Stimulated activated effector memory CD8-positive, alpha-beta T cell treated with anti-CD3 and anti-CD28 coated beads, Interleukin-12 subunit alpha, Interleukin-12 subunit beta, amount 100 ng/mL, for 72 hours (primary cell): Measurements from ENCODE around the gene ENPP6.
"Not testable (repeated sequence)": the region's sequence is repeated elsewhere in the genome, so short reads cannot be mapped to it uniquely, and the experiment has no call there.

ENCODE experiments used
- ATAC-seq: fragments of 150-1000 bp; cut with Tn5 transposase; 2 replicates; pipeline ENCODE4 v1.10.0; 2021
- DNase-seq, 2 donors: peaks; one replicate each; pipeline ENCODE4 v3.0.0; 2021 to 2022; ENCODE audit warnings: low spot score in 2 of 2
- H3K27ac Mint-ChIP-seq: one replicate; pipeline ENCODE4 v1.8.0; 2022; ENCODE audit warnings: mild to moderate bottlenecking, mixed read lengths
- H3K36me3 Mint-ChIP-seq: one replicate; pipeline ENCODE4 v1.8.0; 2022; ENCODE audit warnings: mild to moderate bottlenecking, mixed read lengths
- H3K4me1 Mint-ChIP-seq: one replicate; pipeline ENCODE4 v1.8.0; 2022; ENCODE audit warnings: mixed read lengths
- H3K4me3 Mint-ChIP-seq: one replicate; pipeline ENCODE4 v1.8.0; 2022; ENCODE audit warnings: mild to moderate bottlenecking, mixed read lengths
- H3K9me3 Mint-ChIP-seq: one replicate; pipeline ENCODE4 v1.8.0; 2022; ENCODE audit warnings: mixed read lengths

ENPP6 gene

GRCh38 chr4:184153781-184154180, 63.9 kb downstream of the ENPP6 start:
- DNase-seq: no peak
- Mint-ChIP-seq H3K4me3 (no peak overlapping the region), H3K9me3 (no peaks in the 10 kb centered on the region), H3K4me1 (peaks cover 6% of the 10 kb centered on the region), H3K36me3 (no peaks in the 10 kb centered on the region), H3K27ac (no peak overlapping the region)
- no peak for ATAC-seq

GRCh38 chr4:184151988-184152485, 65.6 kb downstream of the ENPP6 start:
- Mint-ChIP-seq H3K27ac (no peak overlapping the region), H3K4me1 (peaks cover 2% of the 10 kb centered on the region), H3K4me3 (no peak overlapping the region), H3K9me3 (no peaks in the 10 kb centered on the region), H3K36me3 (no peaks in the 10 kb centered on the region)
- no peak for ATAC-seq
- no peak for DNase-seq

DNA sequence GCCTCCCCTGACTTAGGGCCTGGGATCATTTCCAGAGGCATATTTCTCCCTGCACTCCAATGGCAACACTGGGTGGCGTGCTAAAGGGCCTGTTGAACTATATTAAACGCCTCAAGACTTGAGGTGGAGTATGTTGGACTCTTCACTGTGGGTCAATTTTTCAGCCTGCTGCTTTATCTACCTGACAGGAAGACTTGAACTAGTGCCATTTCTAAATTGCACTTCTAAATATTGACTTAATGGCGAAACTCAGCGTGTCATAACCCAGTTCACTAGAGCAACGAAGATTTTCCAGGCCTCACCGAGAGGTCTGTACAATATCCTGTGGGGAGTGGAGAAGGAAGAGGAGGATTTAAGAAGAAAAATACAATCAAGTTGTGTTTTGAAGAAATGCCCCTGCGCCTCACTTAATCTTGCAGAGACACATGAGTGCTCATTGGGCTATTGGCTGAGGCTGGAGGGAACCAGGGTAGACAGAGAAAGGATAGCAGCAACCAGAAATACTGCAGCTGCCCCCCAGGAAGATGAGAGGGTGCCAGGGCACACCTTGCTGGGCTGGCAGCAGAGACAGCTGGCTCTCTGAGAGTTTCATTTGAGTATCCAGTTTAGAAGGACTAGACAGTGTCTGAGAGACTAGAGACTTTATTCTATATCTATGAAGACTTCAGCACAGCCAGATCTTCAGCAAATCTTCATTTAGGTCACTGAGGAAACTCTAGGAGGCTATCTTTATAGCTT, 67.4 kb downstream of the ENPP6 start:
- Mint-ChIP-seq H3K27ac (no peak overlapping the region), H3K4me1 (no peaks in the 10 kb centered on the region), H3K36me3 (no peaks in the 10 kb centered on the region), H3K4me3 (no peak overlapping the region), H3K9me3 (no peaks in the 10 kb centered on the region)
- no peak for DNase-seq
- no peak for ATAC-seq

- DNase-seq: no peak
- Mint-ChIP-seq H3K4me3 (no peak overlapping the region), H3K4me1 (no peaks in the 10 kb centered on the region), H3K9me3 (no peaks in the 10 kb centered on the region), H3K27ac (no peak overlapping the region), H3K36me3 (no peaks in the 10 kb centered on the region)
- ATAC-seq: no peak
These were observed 68.7 kb downstream of the ENPP6 start for GRCh38 chr4:184148738-184149637.

DNA sequence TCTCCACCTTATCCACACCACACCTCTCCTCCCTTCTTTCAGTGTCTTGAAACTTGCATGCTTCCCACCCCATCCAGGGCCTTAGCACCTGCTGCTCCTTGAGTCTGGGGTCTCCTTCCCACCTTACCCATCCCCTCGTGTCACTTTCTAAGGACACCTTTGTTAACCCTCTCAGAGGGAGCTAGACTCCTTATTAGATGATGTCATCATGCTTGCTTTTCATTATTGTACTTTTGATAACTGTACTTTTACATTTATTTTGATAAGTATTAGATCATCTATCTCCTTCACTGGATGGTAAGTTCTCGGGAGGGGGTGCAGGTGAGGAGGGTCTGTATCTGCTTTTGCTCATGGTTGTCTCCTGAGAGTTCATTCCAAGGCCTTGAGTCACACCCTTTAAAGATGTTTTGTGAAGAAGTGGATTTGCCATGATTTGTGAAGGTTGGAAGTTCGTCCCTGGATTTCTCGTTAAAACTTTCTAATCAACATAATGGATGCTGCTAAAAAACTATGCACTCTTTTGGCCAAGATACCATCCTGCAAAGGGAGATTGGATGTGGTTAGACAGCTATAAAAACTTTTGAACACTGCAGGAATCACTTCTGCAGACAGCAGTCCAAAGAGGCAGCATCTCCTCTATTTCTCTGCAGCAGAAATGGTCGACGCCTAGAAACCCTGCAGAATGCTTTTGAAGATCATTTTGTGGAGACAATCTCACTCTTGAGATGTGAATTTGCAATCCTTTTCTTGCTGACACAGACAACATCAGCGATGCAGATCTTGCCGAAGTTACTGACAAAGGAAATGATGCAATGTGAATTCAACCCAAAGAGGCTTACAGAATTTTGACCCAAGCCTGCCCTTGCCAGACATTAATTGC, 69.6 kb downstream of the ENPP6 start:
- no peak for DNase-seq
- no peaks in the 10 kb centered on the region for H3K4me1 Mint-ChIP-seq

DNA sequence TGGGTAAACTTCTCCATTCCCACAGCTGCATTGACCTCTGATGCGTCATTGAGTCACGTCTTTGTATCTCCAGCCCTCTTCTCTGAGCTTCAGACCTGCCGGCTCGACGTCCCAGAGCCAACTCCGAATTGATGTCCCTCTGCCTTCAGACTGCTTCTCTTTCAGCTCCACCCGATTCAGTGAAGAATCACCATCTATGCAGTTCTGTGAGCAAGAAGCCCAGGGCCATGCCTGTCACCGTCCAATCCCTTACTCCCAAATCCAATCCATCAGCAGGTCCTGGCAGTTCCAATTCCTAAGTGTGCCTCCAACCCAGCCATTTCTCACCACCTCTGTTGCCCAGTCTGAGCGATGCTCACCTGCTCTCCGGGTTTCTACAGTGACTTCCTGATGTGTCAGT, 70.7 kb downstream of the ENPP6 start:
- Mint-ChIP-seq H3K4me1 (no peaks in the 10 kb centered on the region), H3K36me3 (no peaks in the 10 kb centered on the region), H3K9me3 (no peaks in the 10 kb centered on the region), H3K4me3 (no peak overlapping the region), H3K27ac (no peak overlapping the region)
- ATAC-seq (no peak), DNase-seq (no peak)

More for the DNA sequence above, 69.6 kb downstream of the ENPP6 start:
- Mint-ChIP-seq H3K27ac (no peak overlapping the region), H3K9me3 (no peaks in the 10 kb centered on the region), H3K36me3 (no peaks in the 10 kb centered on the region), H3K4me3 (no peak overlapping the region)
- ATAC-seq: no peak

GRCh38 chr4:184145596-184145995, 72.1 kb downstream of the ENPP6 start:
- Mint-ChIP-seq H3K4me3 (no peak overlapping the region), H3K4me1 (no peaks in the 10 kb centered on the region), H3K36me3 (no peaks in the 10 kb centered on the region), H3K9me3 (no peaks in the 10 kb centered on the region), H3K27ac (no peak overlapping the region)
- ATAC-seq (no peak), DNase-seq (no peak)

DNA sequence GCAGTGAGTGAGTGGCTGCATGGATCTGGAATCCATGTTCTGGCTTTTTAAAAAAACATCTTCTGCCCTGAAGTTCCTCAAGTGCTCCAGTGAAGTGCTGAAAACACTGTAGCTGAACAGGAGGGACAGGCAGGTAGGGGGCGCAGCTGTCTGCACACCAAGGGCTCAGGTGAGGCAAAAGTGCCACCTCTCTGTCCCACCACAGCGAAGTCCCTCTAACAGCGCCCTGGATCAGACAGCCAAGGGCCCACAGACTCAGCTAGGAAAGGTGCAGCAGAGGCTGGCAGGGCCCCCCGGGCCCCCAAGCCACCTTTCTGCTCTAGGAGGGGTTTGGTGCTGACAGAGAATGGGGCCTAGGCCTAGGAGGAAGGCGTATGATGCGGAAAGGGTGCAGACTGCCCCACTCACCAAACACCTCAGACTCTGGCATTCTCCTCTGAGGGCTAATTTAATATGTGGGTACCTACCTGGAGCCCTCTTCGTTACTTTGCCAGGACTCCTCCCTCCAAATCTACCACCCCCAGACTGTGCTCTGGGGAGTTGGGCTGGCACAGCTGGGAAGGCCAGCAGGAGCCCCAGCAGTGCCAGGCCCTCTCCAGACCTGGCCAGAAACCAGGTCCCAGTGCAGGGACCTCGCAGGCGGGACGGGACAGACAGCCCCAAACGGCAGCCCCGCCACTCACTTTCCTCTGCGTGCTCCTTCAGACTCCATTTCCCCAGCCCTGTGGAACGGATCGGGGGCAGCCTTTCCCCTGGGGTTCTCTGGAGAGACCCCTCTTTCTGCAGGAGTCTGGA, 73.7 kb downstream of the ENPP6 start:
- ATAC-seq (peak; percentile 27), DNase-seq (no peak)
- Mint-ChIP-seq H3K27ac (no peak overlapping the region), H3K9me3 (no peaks in the 10 kb centered on the region), H3K4me3 (no peak overlapping the region), H3K36me3 (no peaks in the 10 kb centered on the region), H3K4me1 (no peaks in the 10 kb centered on the region)

DNA sequence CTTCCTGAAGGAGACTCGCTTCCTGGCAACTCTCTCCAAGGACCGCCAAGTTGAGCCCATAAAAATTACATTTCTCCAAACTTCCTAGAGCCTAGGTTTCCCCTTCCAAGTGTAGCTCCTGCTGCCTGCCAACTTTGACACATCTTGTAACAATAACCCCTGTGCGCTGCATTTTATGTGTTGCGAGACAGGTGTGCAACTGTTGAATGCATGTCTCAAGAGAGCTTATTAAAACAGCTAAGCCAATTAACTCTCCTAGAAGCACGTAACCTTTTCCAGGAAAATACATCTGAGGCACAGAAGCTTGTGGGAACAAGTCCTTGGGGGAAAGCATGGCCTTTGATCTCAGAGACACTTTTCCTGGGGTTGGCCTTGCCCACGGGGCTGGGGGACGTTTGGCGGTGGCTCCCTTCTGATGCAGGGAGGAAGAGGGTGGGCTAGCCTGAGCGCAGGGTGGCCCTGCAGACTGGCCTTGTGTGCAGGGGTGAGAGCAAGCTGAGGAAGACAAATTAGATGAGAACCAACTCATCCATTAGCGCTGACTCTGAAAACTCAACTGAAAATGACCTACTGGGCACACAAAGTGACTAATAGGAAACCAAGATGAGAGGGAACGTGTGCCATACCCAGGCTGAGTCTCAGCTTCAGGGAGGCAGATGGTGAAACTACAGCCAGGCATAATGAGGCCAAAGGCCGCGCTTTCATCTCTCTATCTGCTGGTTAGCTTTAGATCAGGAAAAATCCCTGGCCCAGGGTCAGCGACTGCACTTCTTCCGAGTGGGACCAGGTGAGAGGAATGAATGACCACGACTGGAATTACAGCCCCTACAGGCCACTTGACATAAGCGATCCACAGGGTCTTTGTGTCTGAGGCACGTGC, 75.3 kb downstream of the ENPP6 start:
- DNase-seq (no peak), ATAC-seq (no peak)
- no peaks in the 10 kb centered on the region for H3K4me1 Mint-ChIP-seq
- peaks cover under 1% of the 10 kb centered on the region for H3K9me3 Mint-ChIP-seq
- H3K4me3 Mint-ChIP-seq: no peak overlapping the region
- no peaks in the 10 kb centered on the region for H3K36me3 Mint-ChIP-seq
- no peak overlapping the region for H3K27ac Mint-ChIP-seq

GRCh38 chr4:184140901-184141300, 76.8 kb downstream of the ENPP6 start:
- ATAC-seq, DNase-seq, H3K4me3 Mint-ChIP-seq, H3K36me3 Mint-ChIP-seq, H3K27ac Mint-ChIP-seq, H3K4me1 Mint-ChIP-seq: not testable (repeated sequence)
- H3K9me3 Mint-ChIP-seq: peaks cover 11% of the 10 kb centered on the region

DNA sequence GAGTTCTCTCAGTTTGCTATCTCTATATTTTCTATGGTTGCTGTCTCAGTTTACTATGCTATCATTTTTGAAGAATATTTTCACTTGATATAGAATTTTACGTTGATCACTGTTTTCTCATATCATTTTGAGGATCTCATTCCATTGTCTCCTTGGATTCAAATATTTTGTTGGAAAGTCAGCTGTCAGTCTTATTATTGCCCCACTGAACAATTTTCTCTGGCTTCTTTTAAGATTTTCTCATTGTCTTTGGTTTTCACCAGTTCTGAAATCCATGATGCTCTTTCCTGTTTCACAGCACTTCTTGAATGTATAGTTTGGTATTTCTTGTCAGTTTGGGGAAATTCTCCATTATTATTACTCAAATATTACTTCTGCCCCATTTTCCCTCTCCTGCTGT, 81.1 kb downstream of the ENPP6 start:
- H3K27ac Mint-ChIP-seq: no peak overlapping the region

DNA sequence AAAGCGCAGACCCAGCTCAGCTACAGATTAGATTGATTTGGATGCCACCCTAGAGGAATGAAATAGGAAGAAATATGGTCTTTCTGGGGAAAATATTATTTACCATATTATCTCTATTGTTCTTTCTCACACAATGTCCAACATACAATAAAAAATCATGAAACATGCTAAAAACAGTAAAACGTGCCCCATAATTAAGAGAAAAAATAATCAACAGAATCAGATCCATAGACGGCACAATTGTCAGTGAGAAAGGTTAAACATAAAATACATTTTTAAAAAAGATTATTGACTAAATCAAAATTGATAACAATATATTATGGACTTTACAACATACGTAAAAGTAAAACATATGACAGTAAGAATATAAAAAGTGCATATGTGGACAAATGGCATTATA, 90.9 kb downstream of the ENPP6 start:
- no peak for ATAC-seq
- H3K27ac Mint-ChIP-seq: no peak overlapping the region
- H3K4me3 Mint-ChIP-seq: no peak overlapping the region
- no peaks in the 10 kb centered on the region for H3K9me3 Mint-ChIP-seq
- no peaks in the 10 kb centered on the region for H3K36me3 Mint-ChIP-seq
- DNase-seq: no peak
- H3K4me1 Mint-ChIP-seq: no peaks in the 10 kb centered on the region

More for the DNA sequence above, 81.1 kb downstream of the ENPP6 start:
- DNase-seq (no peak), ATAC-seq (no peak)
- H3K36me3 Mint-ChIP-seq: no peaks in the 10 kb centered on the region
- H3K4me1 Mint-ChIP-seq: no peaks in the 10 kb centered on the region
- peaks cover 13% of the 10 kb centered on the region for H3K9me3 Mint-ChIP-seq
- H3K4me3 Mint-ChIP-seq: no peak overlapping the region

GRCh38 chr4:184122631-184123408, 94.9 kb downstream of the ENPP6 start:
- Mint-ChIP-seq H3K36me3 (no peaks in the 10 kb centered on the region), H3K4me3 (no peak overlapping the region), H3K9me3 (no peaks in the 10 kb centered on the region), H3K27ac (no peak overlapping the region), H3K4me1 (no peaks in the 10 kb centered on the region)
- peak; percentile 20 for ATAC-seq
- DNase-seq: no peak
